Colon (tissue), 2 donors: ENCODE data around the gene CD4.

Experiments
- FAIRE-seq: peaks from 2 replicates; lab custom pipeline; 2012; peaks lifted over from hg19 to GRCh38; lab: Jason Lieb, UNC
- donor health status: control.
- donor health status: control.

The CD4 gene

GRCh38 chr12:6778574-6779550 lies 10.5 kb upstream of the CD4 start:
- FAIRE-seq = no peak

GRCh38 chr12:6779708-6780432 lies 9.5 kb upstream of the CD4 start:
- FAIRE-seq = no peak

DNA sequence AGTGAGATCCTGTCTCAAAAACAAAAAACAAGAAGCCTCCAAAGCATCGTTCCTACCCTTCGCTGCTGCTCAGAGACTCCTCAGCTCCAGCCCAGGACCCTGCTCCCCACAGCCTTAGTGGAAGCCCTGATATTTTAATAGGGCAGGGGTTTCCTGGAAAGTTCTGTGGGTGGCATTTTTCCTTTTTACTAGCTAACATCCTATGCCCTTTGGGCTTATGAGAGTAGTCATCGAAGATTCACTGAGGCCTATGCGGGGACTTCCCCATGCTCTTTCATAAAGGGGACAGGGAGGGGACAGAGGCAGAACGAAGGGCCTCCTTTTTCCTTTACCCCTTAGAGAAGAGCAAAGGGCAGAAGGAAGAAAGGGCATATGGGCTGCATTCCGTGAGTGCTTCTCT lies 8.8 kb upstream of the CD4 start:
- no peak for FAIRE-seq

GRCh38 chr12:6782119-6782518 lies 7.2 kb upstream of the CD4 start:
- FAIRE-seq = no peak

- no peak for FAIRE-seq
Observed at GRCh38 chr12:6782850-6783566, 6.3 kb upstream of the CD4 start.

DNA sequence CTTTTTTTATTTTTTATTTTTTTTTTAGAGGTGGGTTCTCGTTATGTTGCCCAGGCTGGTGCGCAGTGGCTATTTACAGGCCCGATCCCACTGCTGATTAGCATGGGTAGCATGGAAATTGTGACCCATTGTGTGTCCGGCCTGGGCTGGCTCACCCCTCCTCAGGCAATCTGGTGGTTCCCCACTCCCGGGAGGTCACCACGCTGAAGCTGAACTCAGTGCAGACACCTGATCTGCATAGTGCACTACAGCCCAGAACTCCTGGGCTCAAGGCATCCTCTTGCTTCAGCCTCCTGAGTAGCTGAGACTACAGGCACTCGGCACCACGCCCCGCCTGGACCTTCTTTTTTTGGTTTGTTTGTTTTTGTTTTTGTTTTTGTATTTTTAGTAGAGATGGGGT lies 5.5 kb upstream of the CD4 start:
- FAIRE-seq = no peak

DNA sequence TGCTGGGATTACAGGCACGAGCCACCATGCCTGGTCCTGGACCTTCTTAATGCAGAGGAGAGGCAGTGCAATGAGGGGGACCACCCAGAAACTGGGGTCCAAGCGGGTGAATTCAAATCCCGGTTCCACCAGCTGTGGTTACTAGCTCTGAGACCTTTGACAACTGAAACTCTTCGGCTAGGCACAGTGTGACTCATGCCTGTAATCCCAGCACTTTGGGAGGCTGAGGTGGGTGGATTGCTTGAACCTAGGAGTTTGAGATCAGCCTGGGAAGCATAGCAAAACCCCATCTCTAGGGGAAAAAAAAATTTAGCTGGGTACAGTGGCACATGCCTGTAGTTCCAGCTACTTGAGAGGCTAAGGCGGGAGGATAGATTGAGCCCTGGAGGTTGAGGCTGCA lies 5.0 kb upstream of the CD4 start:
- FAIRE-seq = no peak

DNA sequence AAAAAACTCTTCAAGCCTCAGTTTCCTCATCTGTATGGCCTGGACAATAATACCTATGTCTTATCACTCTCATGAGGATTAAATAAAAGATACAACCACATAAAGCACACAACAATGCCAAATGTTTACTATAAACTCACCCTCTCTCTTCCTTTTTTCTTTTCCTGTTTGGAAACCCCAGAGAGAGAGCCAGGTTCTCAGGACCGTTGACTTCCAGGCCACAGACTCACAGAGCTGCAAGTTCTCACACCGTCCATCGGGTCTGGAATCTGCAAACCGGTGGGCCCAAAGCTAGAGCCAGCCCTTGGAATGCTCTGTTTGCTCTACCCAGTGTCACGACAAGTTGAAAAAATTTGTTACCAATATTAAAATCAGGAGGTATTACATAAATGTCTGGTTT lies 4.6 kb upstream of the CD4 start:
- FAIRE-seq = no peak

DNA sequence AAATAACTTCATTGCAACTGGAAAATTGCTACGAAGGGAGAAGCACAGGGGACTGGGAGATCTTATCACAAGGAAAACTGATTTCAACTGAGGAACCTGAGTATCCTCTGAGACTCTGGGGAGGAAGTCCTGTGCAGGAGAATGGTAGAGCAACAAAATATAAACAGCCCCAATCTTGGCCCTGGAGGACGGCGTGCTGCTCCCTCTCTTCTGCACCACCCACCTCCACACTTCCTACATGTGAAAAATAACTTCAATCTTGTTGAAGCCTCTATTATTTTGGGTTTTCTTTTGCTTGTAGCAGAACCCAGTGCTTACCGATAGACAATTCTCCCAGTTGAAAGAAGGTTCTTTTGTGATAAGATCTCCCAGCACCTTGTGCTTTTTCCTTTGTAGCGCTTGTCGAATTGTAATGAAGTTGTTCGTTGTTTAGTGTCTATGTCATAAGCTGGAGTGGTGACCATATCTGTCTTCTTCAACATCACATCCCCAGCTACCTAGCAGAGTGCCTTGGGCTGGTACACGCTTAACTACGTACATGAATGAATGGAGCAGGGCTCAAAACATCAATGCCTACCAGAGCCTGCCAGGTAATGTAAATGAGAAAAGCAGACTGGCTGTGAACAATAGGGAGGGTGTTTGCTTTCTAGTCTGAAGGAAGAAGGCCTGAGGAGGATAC lies 2.8 kb upstream of the CD4 start:
- FAIRE-seq = no peak

- no peak for FAIRE-seq
Observed at GRCh38 chr12:6787309-6787708, 2.0 kb upstream of the CD4 start.

DNA sequence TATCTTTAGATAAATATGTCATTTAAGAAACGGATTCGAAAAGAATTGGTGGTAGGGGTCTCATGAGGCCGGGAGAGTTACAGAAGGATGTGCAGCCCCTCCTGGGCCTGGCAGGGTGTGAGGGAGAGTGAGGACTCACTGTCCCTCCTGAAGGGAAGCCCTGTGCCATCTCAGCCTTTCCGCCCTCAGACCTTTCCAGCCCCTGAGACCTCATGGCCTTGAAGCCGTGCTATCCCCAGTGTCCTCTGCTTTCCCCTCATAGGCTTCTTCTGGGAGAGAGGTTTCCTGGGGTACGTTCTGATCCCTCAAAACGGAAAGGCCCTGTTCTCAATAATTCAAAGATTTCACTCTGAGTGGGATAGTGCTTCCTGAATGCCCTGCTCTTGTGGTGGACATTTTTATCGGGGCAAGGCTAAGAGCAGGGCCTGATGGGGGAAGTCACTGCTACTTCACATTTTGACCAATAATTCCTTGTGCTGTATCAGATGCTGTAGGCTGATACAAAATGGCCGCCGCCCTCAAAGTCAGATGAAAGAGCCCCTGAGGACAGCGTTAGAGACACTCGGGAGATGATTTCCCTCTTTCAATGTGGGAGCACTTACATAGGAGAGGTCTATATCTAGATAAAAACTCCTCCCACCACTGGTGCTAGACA lies 1.3 kb downstream of the CD4 start:
- no peak for FAIRE-seq

DNA sequence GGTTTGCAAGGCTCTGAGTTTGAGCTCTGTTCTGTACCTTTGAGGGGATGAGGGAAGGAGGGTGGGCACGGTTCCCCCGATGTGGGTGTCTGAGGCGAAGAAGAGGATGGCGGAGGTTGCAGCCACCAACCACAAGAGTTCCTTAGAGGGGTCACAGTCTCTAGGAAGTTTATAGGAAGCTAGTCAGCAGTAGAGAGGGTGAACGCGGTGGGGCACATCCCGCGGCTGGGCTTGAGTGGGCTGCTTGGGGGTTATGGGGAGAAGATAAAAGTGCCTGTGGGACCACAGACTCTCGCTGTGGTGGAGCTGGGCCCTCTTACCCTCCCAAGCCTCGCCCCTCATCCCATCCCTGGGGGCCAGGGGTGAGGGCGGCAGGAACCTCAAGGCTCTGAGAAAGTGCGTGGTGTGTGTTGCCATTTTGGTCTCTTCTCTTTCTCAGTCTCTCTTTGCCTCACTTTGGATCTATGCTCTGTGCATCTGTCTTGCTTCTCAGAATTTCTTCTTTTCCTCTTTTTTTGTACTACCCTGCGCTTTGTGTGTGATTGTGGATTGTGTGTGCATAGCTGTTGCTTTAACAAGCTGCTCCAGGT lies 2.7 kb downstream of the CD4 start:
- FAIRE-seq = no peak

DNA sequence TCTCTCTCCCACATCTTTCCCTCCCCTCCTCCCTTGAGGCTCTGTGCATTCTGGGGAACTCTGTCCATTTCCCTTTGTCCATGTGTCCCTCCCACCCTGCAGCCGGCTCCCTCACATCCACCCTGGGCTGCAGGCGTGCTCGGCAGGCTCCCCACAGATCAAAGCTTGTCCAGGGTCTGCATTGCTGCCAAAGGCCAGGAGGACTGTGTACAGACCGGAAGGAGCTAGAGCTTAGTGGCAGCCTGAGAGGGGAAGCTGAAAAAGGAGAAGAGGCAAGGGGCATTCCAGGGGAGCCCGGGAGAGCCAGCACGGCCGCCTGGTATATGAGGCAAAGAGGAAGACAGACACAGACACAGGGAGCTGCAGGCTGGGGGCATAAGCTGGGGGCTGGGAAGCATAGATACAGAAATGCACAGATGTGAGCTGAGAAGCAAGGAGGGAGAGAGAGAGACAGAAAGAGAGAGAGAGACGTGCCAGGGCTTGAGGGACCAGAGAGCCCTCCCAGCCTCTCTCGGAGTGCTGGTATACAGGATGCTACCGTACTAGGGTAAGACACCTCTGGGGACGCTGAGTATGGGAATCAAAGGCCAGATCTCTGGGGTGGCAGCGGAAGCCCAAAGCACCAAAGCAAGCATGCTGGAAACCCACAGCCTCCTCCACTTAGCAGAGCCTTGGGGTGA lies 3.3 kb downstream of the CD4 start:
- no peak for FAIRE-seq

GRCh38 chr12:6795088-6795487 lies 5.8 kb downstream of the CD4 start:
- no peak for FAIRE-seq

DNA sequence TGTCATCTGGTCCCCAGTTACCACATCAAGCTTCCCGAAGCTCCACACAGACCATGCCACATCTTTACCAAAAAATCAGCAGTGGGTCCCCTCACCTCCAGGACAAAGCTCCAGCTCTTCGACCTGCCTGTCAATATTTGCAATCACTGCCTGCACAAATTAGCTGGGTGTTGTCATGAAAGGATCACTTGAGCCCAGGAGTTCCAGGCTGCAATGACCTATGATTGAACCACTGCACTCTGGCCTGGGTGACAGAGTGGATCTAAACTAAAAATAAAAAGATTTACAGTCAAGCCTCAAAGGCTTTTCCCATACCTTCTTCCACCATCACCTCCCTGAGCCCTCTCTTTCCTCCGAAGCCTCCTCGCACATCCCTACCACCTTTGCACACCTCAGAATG lies 7.2 kb downstream of the CD4 start:
- no peak for FAIRE-seq

DNA sequence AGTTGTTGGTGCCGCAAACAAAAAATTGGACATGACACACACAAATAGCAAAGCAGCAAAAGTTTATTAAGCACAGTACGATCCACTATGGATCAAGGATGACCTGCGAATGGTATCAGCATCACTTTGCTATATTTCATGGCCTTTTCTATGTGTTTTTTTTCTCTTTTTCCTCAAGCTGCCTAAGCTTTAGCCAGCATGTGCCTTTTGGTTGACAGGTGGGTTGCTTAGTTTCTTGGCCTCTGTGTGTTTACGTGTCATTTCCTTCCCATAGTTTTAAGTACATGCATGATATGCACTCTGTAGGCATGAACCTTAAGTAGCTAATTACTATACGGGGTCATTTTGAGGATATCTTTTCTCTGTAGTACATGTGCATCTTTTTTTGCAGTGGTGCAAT lies 9.8 kb downstream of the CD4 start:
- FAIRE-seq = no peak

GRCh38 chr12:6807170-6807569 lies 17.8 kb downstream of the CD4 start:
- FAIRE-seq = no peak

DNA sequence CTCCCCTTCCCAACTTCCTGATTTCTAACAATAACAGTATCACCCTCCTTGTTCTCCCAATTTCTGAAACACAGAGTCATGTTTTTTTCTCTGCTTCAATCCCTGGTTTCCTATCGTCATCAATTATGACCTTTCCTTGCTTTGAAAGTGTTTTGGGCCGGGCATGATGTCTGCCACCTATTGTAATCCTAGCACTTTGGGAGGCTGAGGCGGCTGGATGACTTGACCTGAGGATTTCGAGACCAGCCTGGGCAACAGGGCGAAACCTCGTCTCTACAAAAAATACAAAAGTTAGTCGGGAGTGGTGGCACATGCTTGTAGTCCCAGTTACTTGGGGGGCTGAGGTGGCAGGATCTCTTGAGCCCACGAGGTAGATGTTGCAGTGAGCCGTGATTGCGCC lies 19.7 kb downstream of the CD4 start:
- no peak for FAIRE-seq

DNA sequence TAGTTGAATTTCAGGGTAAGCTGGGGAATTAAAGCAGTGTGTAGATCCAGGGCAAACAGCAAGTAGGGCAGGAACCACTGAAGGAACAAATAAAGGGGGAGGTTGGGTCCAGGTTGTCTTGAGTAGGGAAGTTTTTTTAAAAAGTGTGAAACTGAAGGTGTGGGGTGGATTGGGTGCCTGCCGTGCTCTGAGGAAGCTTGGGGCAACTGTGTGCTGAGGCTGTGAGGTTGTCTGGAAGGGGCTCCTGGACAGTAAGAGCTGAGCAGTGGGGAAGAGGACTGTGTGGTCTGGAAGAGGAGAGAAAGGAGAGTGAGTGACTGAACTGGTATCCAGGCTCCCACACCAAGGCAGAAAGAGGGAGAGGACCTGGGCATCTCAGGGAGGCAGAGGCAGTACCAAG lies 21.4 kb downstream of the CD4 start:
- no peak for FAIRE-seq

DNA sequence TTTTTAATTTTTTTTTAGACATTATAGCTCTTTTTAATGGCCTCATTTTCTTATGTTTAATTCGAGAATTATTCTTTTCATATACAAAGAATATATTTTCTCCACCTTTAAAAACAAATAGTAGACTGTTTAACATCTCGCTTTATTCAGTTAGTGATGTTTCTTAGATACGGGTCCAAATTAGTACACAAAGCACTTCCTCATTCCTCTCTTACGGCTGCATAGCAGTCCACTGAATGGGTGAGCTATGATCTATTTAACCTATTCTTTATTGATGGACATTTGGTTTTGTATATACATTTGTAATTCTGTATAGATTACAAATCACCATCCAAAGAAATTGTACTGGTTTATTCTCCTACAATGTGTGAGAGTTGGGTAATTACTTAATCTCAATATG lies 24.0 kb downstream of the CD4 start:
- FAIRE-seq = no peak

- FAIRE-seq = no peak
Observed at GRCh38 chr12:6816598-6816997, 27.3 kb downstream of the CD4 start.
